SH-SY5Y (cell line): ENCODE data around the gene TBC1D10A.

Experiments used
- GATA2 ChIP-seq: IDR thresholded peaks from 2 replicates; pipeline ENCODE4 v1.6.1; 2011; ENCODE audit warnings: mild to moderate bottlenecking, low read depth, low read length
- GATA3 ChIP-seq: IDR thresholded peaks from 2 replicates; pipeline ENCODE4 v1.6.1; 2011; ENCODE audit warnings: low read depth, mild to moderate bottlenecking, low read length, moderate library complexity

DNA sequence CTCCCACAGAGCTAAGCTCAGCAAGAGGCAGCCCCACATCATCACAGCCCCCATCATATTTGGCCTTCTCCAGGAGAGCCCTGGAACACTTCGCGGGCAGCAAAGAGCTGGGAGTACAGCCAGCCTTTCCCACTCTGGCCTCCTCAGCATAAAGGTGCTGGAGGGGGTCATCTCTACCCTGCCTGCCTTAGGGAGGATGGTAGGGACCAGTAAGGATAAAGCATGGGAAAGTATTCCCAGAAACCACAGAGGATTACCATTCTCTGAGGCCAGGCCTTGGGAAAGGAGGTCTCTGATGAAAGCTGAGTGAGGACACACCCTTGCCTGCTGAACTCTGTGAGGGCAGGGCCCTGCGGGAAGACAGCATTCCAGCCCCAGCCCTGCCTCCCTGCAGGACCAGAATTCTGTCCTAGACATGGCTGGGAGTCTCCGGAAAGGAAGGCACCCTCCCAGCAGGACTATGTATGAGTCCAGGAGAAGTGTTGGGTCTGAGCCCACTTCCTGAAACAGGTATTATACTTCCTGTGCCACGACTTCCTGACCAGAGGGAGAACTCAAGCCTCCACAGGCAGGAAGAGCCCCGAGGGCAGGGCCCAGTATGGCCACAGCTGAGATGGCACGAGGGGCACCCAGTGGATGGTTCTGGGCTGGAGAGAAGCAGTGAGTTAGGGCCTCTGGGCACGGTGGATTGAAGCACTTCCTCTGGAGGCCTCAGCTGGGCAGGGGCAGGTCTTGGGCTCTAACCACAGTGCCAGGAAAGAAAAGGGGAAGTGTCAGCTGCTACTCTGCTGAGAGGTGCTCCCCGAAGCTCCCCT, 24.5 kb downstream of the TBC1D10A start:
- TF ChIP-seq GATA3 (no peak), GATA2 (no peak)
